Activated CD8-positive, alpha-beta memory T cell treated with anti-CD3 and anti-CD28 coated beads for 24 hours (primary cell): Measurements from ENCODE around the gene RRP12.
"Not testable (repeated sequence)": the region's sequence is repeated elsewhere in the genome, so short reads cannot be mapped to it uniquely, and the experiment has no call there.

Source experiments
- DNase-seq: peaks from one replicate; pipeline ENCODE4 v3.0.0-alpha.2; 2020

Gene RRP12

GRCh38 chr10:97362310-97363033 lies 38.7 kb downstream of the RRP12 start:
- no peak for DNase-seq

- no peak for DNase-seq
Observed at GRCh38 chr10:97361537-97361901, 39.6 kb downstream of the RRP12 start.

GRCh38 chr10:97360705-97361536 lies 40.2 kb downstream of the RRP12 start:
- no peak for DNase-seq

GRCh38 chr10:97358781-97359180 lies 42.4 kb downstream of the RRP12 start:
- DNase-seq = no peak

GRCh38 chr10:97358349-97358748 lies 42.8 kb downstream of the RRP12 start:
- DNase-seq = no peak

GRCh38 chr10:97356918-97357317 lies 44.2 kb downstream of the RRP12 start:
- no peak for DNase-seq

- DNase-seq = no peak
Observed at GRCh38 chr10:97356318-97356914, 44.7 kb downstream of the RRP12 start.

- no peak for DNase-seq
Observed at GRCh38 chr10:97355571-97355975, 45.6 kb downstream of the RRP12 start.

- DNase-seq = no peak
Observed at GRCh38 chr10:97353945-97354344, 47.2 kb downstream of the RRP12 start.

- DNase-seq = no peak
Observed at GRCh38 chr10:97349752-97350513, 51.2 kb downstream of the RRP12 start.

- DNase-seq = no peak
Observed at GRCh38 chr10:97347317-97347716, 53.8 kb downstream of the RRP12 start.

GRCh38 chr10:97343664-97344063 lies 57.5 kb downstream of the RRP12 start:
- not testable (repeated sequence) for DNase-seq

- DNase-seq = no peak
Observed at GRCh38 chr10:97341416-97341815, 59.7 kb downstream of the RRP12 start.

- DNase-seq = no peak
Observed at GRCh38 chr10:97338041-97338440, 63.1 kb downstream of the RRP12 start.

GRCh38 chr10:97336942-97337831 lies 64.0 kb downstream of the RRP12 start:
- no peak for DNase-seq

- no peak for DNase-seq
Observed at GRCh38 chr10:97336446-97336845, 64.7 kb downstream of the RRP12 start.

GRCh38 chr10:97336006-97336405 lies 65.1 kb downstream of the RRP12 start:
- no peak for DNase-seq

- DNase-seq = no peak
Observed at GRCh38 chr10:97335188-97335619, 65.9 kb downstream of the RRP12 start.

GRCh38 chr10:97334370-97335175 lies 66.6 kb downstream of the RRP12 start, which contains the start of gene FRAT2:
TSS of gene FRAT2 (minus strand) at chr10:97334729. CDS start at chr10:97334572, 157 bp downstream.
- peak; percentile 96 for DNase-seq

- peak; percentile 78 for DNase-seq
Observed at GRCh38 chr10:97333601-97334369, 67.4 kb downstream of the RRP12 start.

GRCh38 chr10:97333351-97333600 lies 67.9 kb downstream of the RRP12 start:
- no peak for DNase-seq
